HEK293 (cell line): ENCODE measurements around the gene NOS1AP.

Source experiments
- CTCF ChIA-PET: fragments of 350-600 bp; formaldehyde crosslinking; extraction: SDS; loops from one replicate; lab custom pipeline; 2021; ENCODE audit warnings: antibody characterized with exemption; lab: Yijun Ruan, JAX
- POLR2A ChIA-PET: fragments of 300-600 bp; formaldehyde crosslinking; extraction: SDS; loops from one replicate; lab custom pipeline; 2020; ENCODE audit warnings: antibody characterized with exemption, inconsistent platforms; lab: Yijun Ruan, JAX
- H3K27ac ChIP-seq: fragments of 200-500 bp; sonication (Bioruptor generic); 2 replicates; pipeline ENCODE4 v1.5.1; 2014; ENCODE audit warnings: low read depth, low read length, control low read depth, inconsistent platforms; ENCODE audit errors: extremely low read depth
- H3K36me3 ChIP-seq, 2 experiments: fragments of 200-500 bp in 1 of 2; sonication (Bioruptor generic) in 1 of 2; 1 replicate in 1 of 2; 2 replicates in 1 of 2; pipeline ENCODE4 v1.5.1; 2014 to 2017; ENCODE audit warnings: inconsistent platforms in 2 of 2, low read length in 2 of 2; ENCODE audit not compliant: control insufficient read depth in 2 of 2, insufficient read depth in 1 of 2
- H3K4me1 ChIP-seq: fragments of 200-500 bp; sonication (Bioruptor generic); 2 replicates; pipeline ENCODE4 v1.5.1; 2014; ENCODE audit warnings: mild to moderate bottlenecking, low read length, inconsistent platforms; ENCODE audit not compliant: control insufficient read depth, insufficient read depth
- H3K4me3 ChIP-seq: 2 replicates; pipeline ENCODE4 v1.5.1; 2011; ENCODE audit warnings: low read depth, mild to moderate bottlenecking, control low read depth, low read length, moderate library complexity
- H3K9me3 ChIP-seq: fragments of 200-500 bp; sonication (Bioruptor generic); 2 replicates; pipeline ENCODE4 v1.5.1; 2014; ENCODE audit warnings: low read depth, low read length, inconsistent platforms; ENCODE audit not compliant: control insufficient read depth, insufficient read depth
- GLIS2 ChIP-seq: fragments of 450-650 bp; formaldehyde crosslinking; IDR thresholded peaks from 2 replicates; pipeline ENCODE4 v1.5.1; 2016; ENCODE audit warnings: missing biosample characterization, missing genetic modification characterization
- IKZF3 ChIP-seq: fragments of 450-650 bp; IDR thresholded peaks from 2 replicates; pipeline ENCODE4 v1.5.0; 2018; ENCODE audit warnings: missing biosample characterization, mild to moderate bottlenecking, missing genetic modification characterization, moderate library complexity
- MZF1 ChIP-seq: fragments of 450-650 bp; formaldehyde crosslinking; IDR thresholded peaks from 2 replicates; pipeline ENCODE4 v1.5.1; 2017; ENCODE audit warnings: missing biosample characterization, missing genetic modification characterization, borderline replicate concordance
- REPIN1 ChIP-seq: fragments of 450-650 bp; formaldehyde crosslinking; IDR thresholded peaks from 2 replicates; pipeline ENCODE4 v1.5.1; 2017; ENCODE audit warnings: missing biosample characterization, missing genetic modification characterization, low read depth
- SP2 ChIP-seq: fragments of 450-650 bp; formaldehyde crosslinking; IDR thresholded peaks from 2 replicates; pipeline ENCODE4 v1.5.1; 2016; ENCODE audit warnings: missing biosample characterization, missing genetic modification characterization
- SP3 ChIP-seq: fragments of 450-650 bp; formaldehyde crosslinking; IDR thresholded peaks from 2 replicates; pipeline ENCODE4 v1.5.1; 2016; ENCODE audit warnings: missing biosample characterization, missing genetic modification characterization
- TSHZ1 ChIP-seq: fragments of 450-650 bp; formaldehyde crosslinking; IDR thresholded peaks from 2 replicates; pipeline ENCODE4 v1.5.1; 2016; ENCODE audit warnings: missing biosample characterization, missing genetic modification characterization, borderline replicate concordance
- ZBTB21 ChIP-seq: fragments of 450-650 bp; formaldehyde crosslinking; IDR thresholded peaks from 2 replicates; pipeline ENCODE4 v1.5.1; 2017; ENCODE audit warnings: missing biosample characterization, missing genetic modification characterization
- ZBTB44 ChIP-seq: fragments of 450-650 bp; IDR thresholded peaks from 2 replicates; pipeline ENCODE4 v1.5.1; 2018; ENCODE audit warnings: missing biosample characterization, mild to moderate bottlenecking, missing genetic modification characterization
- ZFP41 ChIP-seq: fragments of 450-650 bp; formaldehyde crosslinking; IDR thresholded peaks from 2 replicates; pipeline ENCODE4 v1.5.1; 2016; ENCODE audit warnings: missing biosample characterization, missing genetic modification characterization, borderline replicate concordance
- ZNF114 ChIP-seq: fragments of 450-650 bp; formaldehyde crosslinking; IDR thresholded peaks from 2 replicates; pipeline ENCODE4 v1.5.0; 2017; ENCODE audit warnings: missing biosample characterization, missing genetic modification characterization
- ZNF121 ChIP-seq: fragments of 450-650 bp; formaldehyde crosslinking; IDR thresholded peaks from 2 replicates; pipeline ENCODE4 v1.5.1; 2016; ENCODE audit warnings: missing biosample characterization, missing genetic modification characterization
- ZNF169 ChIP-seq: fragments of 450-650 bp; formaldehyde crosslinking; IDR thresholded peaks from 2 replicates; pipeline ENCODE4 v1.5.1; 2016; ENCODE audit warnings: missing biosample characterization, missing genetic modification characterization
- ZNF274 ChIP-seq, 2 experiments: fragments of 200-500 bp in 1 of 2; fragments of 450-650 bp in 1 of 2; sonication (Bioruptor generic) in 1 of 2; formaldehyde crosslinking in 1 of 2; IDR thresholded peaks; 2 replicates each; pipeline versions ENCODE4 v1.5.1 to v1.6.1; 2014 to 2016; ENCODE audit warnings: borderline replicate concordance in 1 of 2, inconsistent platforms in 1 of 2, low read length in 1 of 2, missing biosample characterization in 1 of 2, missing genetic modification characterization in 1 of 2
- ZNF292 ChIP-seq: fragments of 450-650 bp; formaldehyde crosslinking; IDR thresholded peaks from 2 replicates; pipeline ENCODE4 v1.5.1; 2016; ENCODE audit warnings: low read depth, missing biosample characterization, missing genetic modification characterization, borderline replicate concordance
- ZNF404 ChIP-seq: fragments of 450-650 bp; formaldehyde crosslinking; IDR thresholded peaks from 2 replicates; pipeline ENCODE4 v1.5.1; 2017; ENCODE audit warnings: missing biosample characterization, missing genetic modification characterization
- ZNF514 ChIP-seq: fragments of 450-650 bp; formaldehyde crosslinking; IDR thresholded peaks from 2 replicates; pipeline ENCODE4 v1.5.1; 2016; ENCODE audit warnings: missing biosample characterization, missing genetic modification characterization
- ZNF548 ChIP-seq: fragments of 450-650 bp; formaldehyde crosslinking; IDR thresholded peaks from 2 replicates; pipeline ENCODE4 v1.5.1; 2016; ENCODE audit warnings: missing biosample characterization, missing genetic modification characterization
- ZNF549 ChIP-seq: fragments of 450-650 bp; IDR thresholded peaks from 2 replicates; pipeline ENCODE4 v1.5.1; 2018; ENCODE audit warnings: missing biosample characterization, missing genetic modification characterization, mild to moderate bottlenecking, inconsistent platforms, moderate library complexity
- ZNF555 ChIP-seq: fragments of 450-650 bp; formaldehyde crosslinking; conservative IDR thresholded peaks from 2 replicates; pipeline ENCODE4 v1.5.1; 2017; ENCODE audit warnings: missing biosample characterization, mild to moderate bottlenecking, missing genetic modification characterization, inconsistent platforms
- ZNF621 ChIP-seq: fragments of 450-650 bp; formaldehyde crosslinking; IDR thresholded peaks from 2 replicates; pipeline ENCODE4 v1.5.1; 2017; ENCODE audit warnings: missing biosample characterization, missing genetic modification characterization
- ZNF660 ChIP-seq: fragments of 450-650 bp; IDR thresholded peaks from 2 replicates; pipeline ENCODE4 v1.5.1; 2018; ENCODE audit warnings: missing biosample characterization, mild to moderate bottlenecking, missing genetic modification characterization
- ZNF677 ChIP-seq: fragments of 450-650 bp; IDR thresholded peaks from 2 replicates; pipeline ENCODE4 v1.5.0; 2018; ENCODE audit warnings: missing biosample characterization, mild to moderate bottlenecking, missing genetic modification characterization, moderate library complexity
- ZNF747 ChIP-seq: fragments of 450-650 bp; formaldehyde crosslinking; IDR thresholded peaks from 2 replicates; pipeline ENCODE4 v1.5.1; 2016; ENCODE audit warnings: missing biosample characterization, missing genetic modification characterization
- ZNF792 ChIP-seq: fragments of 450-650 bp; formaldehyde crosslinking; IDR thresholded peaks from 2 replicates; pipeline ENCODE4 v1.5.1; 2016; ENCODE audit warnings: missing biosample characterization, missing genetic modification characterization
- TF ChIP-seq, protein P1 (sequence below): fragments of 450-650 bp; formaldehyde crosslinking; IDR thresholded peaks from 2 replicates; pipeline ENCODE4 v1.5.1; 2016; ENCODE audit warnings: missing biosample characterization, missing genetic modification characterization, low read depth
- TF ChIP-seq, protein P2 (sequence below): fragments of 450-650 bp; IDR thresholded peaks from 2 replicates; pipeline ENCODE4 v1.5.1; 2018; ENCODE audit warnings: missing biosample characterization, missing genetic modification characterization

Gene NOS1AP

DNA sequence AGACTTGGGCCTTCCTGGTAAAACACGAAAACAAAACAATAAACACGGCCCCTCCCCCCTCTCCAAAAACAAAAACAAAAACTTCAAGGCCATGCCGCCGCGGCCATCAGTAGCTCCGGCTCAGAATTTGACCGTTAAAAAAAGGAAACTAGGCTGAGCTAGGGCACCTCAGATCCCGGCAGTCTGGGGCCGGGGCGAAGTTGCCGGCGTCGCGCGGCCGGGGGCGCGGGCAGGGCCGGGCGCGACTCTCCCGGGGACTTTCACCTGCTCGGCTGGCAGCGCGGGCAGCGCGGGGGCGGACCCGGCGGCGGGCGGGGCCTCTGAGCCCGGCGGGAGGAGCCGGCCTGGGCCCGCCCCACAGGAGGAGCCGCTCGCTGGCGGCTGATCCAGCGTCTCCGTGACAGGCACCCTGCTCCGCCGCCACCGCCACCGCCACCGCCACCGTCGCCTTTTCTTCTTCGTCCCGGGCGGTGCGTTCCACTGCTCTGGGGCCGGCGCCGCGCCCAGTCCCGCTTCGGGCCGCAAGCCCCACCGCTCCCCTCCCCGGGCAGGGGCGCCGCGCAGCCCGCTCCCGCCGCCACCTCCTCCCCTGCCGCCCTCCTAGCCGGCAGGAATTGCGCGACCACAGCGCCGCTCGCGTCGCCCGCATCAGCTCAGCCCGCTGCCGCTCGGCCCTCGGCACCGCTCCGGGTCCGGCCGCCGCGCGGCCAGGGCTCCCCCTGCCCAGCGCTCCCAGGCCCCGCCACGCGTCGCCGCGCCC is at the start of gene NOS1AP:
TSS of gene NOS1AP (plus strand) at position 358 of the 760 bp plus-strand sequence. CDS start 487 bp downstream, outside the sequence.
- Histone ChIP-seq H3K4me1 (peaks cover 26% of the 10 kb centered on the region), H3K4me3 (peak within 1 kb of the TSS; percentile 77), H3K36me3 (peaks cover 0 to 5% of the 10 kb centered on the region in 2 experiments; a peak in 1 of 3 replicates), H3K27ac (peak within 1 kb of the TSS; percentile 81), H3K9me3 (no peaks in the 10 kb centered on the region)
- POLR2A ChIA-PET = interaction anchor here (0.5 to 1.1 kb wide), 4 partner anchors 11 to 627 kb away, joined by 3 to 4 read pairs (median 3); no protein-coding TSS in a partner anchor
- CTCF ChIA-PET = interaction anchor here (0.7 to 1.2 kb wide), 3 partner anchors 14 to 207 kb away, joined by 3 to 5 read pairs (median 5); no protein-coding TSS in a partner anchor
- TF ChIP-seq ZNF169 (tag by site-specific recombination) = no peak
- no peak for TF ChIP-seq ZNF555 (tag by site-specific recombination)
- no peak for TF ChIP-seq ZNF114 (tag by site-specific recombination)
- no peak for TF ChIP-seq ZNF549
- TF ChIP-seq ZNF677 (tag by site-specific recombination) = no peak; the same call in 1 of the 2 replicates
- no peak for TF ChIP-seq ZNF548 (tag by site-specific recombination)
- no peak for TF ChIP-seq ZNF747 (tag by site-specific recombination)
- TF ChIP-seq SP2 (tag by site-specific recombination) = no peak; the same call in 1 of the 2 replicates
- TF ChIP-seq ZNF514 (tag by site-specific recombination) = no peak
- TF ChIP-seq GLIS2 (tag by site-specific recombination) = 0 out of 2 replicates have a peak, but pooled peaks have one; percentile 18
- TF ChIP-seq ZBTB21 (tag by site-specific recombination) = no peak
- TF ChIP-seq, protein P1, sequence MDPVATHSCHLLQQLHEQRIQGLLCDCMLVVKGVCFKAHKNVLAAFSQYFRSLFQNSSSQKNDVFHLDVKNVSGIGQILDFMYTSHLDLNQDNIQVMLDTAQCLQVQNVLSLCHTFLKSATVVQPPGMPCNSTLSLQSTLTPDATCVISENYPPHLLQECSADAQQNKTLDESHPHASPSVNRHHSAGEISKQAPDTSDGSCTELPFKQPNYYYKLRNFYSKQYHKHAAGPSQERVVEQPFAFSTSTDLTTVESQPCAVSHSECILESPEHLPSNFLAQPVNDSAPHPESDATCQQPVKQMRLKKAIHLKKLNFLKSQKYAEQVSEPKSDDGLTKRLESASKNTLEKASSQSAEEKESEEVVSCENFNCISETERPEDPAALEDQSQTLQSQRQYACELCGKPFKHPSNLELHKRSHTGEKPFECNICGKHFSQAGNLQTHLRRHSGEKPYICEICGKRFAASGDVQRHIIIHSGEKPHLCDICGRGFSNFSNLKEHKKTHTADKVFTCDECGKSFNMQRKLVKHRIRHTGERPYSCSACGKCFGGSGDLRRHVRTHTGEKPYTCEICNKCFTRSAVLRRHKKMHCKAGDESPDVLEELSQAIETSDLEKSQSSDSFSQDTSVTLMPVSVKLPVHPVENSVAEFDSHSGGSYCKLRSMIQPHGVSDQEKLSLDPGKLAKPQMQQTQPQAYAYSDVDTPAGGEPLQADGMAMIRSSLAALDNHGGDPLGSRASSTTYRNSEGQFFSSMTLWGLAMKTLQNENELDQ (tag by site-specific recombination) = no peak
- TF ChIP-seq ZNF660 (tag by site-specific recombination) = peak; percentile 80; the same call in 1 of the 2 replicates
- TF ChIP-seq ZNF292 (tag by site-specific recombination) = no peak
- no peak; the same call in 1 of the 2 replicates for TF ChIP-seq SP3 (tag by site-specific recombination)
- no peak for TF ChIP-seq ZNF121 (tag by site-specific recombination)
- TF ChIP-seq, protein P2, sequence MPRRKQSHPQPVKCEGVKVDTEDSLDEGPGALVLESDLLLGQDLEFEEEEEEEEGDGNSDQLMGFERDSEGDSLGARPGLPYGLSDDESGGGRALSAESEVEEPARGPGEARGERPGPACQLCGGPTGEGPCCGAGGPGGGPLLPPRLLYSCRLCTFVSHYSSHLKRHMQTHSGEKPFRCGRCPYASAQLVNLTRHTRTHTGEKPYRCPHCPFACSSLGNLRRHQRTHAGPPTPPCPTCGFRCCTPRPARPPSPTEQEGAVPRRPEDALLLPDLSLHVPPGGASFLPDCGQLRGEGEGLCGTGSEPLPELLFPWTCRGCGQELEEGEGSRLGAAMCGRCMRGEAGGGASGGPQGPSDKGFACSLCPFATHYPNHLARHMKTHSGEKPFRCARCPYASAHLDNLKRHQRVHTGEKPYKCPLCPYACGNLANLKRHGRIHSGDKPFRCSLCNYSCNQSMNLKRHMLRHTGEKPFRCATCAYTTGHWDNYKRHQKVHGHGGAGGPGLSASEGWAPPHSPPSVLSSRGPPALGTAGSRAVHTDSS = no peak
- no peak for TF ChIP-seq ZNF621 (tag by site-specific recombination)
- no peak for TF ChIP-seq ZNF274 (IDR thresholded peaks at IDR 0.05; ENCODE audit: low read length)
- no peak for TF ChIP-seq ZNF274 (tag by site-specific recombination; IDR thresholded peaks at IDR 0.05; ENCODE audit: borderline replicate concordance)
- TF ChIP-seq IKZF3 (tag by site-specific recombination) = 0 out of 2 replicates have a peak, but pooled peaks have one; percentile 39
- TF ChIP-seq TSHZ1 (tag by site-specific recombination) = no peak
- no peak for TF ChIP-seq ZFP41 (tag by site-specific recombination)
- no peak for TF ChIP-seq REPIN1
- no peak for TF ChIP-seq ZNF792 (tag by site-specific recombination)
- TF ChIP-seq ZBTB44 = no peak
- no peak for TF ChIP-seq MZF1 (tag by site-specific recombination)
- no peak for TF ChIP-seq ZNF404 (tag by site-specific recombination)
